Ascending aorta (tissue), 2 donors: ENCODE measurements around the gene SOS2. TPM values are rescaled to one million over a fixed set of nuclear protein-coding genes. Genes with fewer than 3 reads are reported as not detected.

Experiments
- DNase-seq, 2 donors: peaks; one replicate each; pipeline ENCODE4 v3.0.0-alpha.2; 2019; ENCODE audit warnings: low spot score in 2 of 2
- H3K27ac ChIP-seq, 2 donors: fragments of 200-600 bp; sonication (generic); one replicate each; pipeline ENCODE4 v1.5.1; 2016 to 2017; ENCODE audit warnings: mild to moderate bottlenecking in 1 of 2
- H3K27me3 ChIP-seq: fragments of 200-600 bp; sonication (generic); one replicate; pipeline ENCODE4 v1.5.1; 2017
- H3K36me3 ChIP-seq, 2 donors: fragments of 200-600 bp; sonication (generic); one replicate each; pipeline ENCODE4 v1.5.1; 2016
- H3K4me1 ChIP-seq, 2 donors: fragments of 200-600 bp; sonication (generic); one replicate each; pipeline ENCODE4 v1.5.1; 2016 to 2017; ENCODE audit warnings: mild to moderate bottlenecking in 1 of 2
- H3K4me3 ChIP-seq, 2 donors: fragments of 200-600 bp; sonication (generic); one replicate each; pipeline ENCODE4 v1.5.1; 2016 to 2017; ENCODE audit warnings: mild to moderate bottlenecking in 1 of 2
- H3K9me3 ChIP-seq, 2 donors: fragments of 200-600 bp; sonication (generic); one replicate each; pipeline ENCODE4 v1.5.1; 2016
- intact Hi-C: fragments of 100-400 bp; cut with DNase I; formaldehyde crosslinking; loops from one replicate; pipeline ENCODE4 v1.15.1; 2023
- total RNA-seq: library from RNA; depleted of rRNA; stranded (reverse); fragments of >200 nt; gene quantifications from one replicate; pipeline ENCODE4 v1.1.0, GENCODE V29; 2016
- TF ChIP-seq, protein P1 (sequence below), 3 experiments: fragments of 200-600 bp in 2 of 3; fragments of 450-650 bp in 1 of 3; sonication (generic) in 2 of 3; IDR thresholded peaks; one replicate each; pipeline ENCODE4 v1.5.1; 2016 to 2019; ENCODE audit warnings: antibody characterized with exemption in 3 of 3, mild to moderate bottlenecking in 1 of 3, moderate library complexity in 1 of 3

The SOS2 gene
- total RNA-seq, 1 donor from 2014 or later = 7.3 TPM

DNA sequence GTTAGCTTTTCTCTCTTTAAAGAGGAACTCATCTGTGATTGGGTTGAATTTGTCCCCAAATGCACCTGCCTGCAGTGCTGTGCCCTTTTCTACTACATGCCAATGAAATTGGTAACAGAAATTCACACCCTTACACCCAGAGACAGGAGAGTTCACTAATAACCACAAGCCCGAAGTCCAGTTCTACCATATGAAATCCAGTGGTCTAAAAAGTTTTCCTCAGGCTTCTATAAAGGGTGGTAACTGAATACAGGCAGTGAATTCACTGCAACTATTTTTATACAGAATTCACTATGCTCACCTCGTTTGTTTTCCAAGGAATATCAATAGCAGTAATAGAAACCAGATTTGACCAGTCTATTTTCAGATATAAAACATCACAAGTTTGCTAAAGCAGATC lies 31.5 kb upstream of the SOS2 start:
- Histone ChIP-seq H3K27me3 (no peaks in the 10 kb centered on the region), H3K4me3 (no peak overlapping the region), H3K27ac (no peak overlapping the region), H3K9me3 (no peaks in the 10 kb centered on the region), H3K4me1 (no peaks in the 10 kb centered on the region), H3K36me3 (peaks cover 0 to 9% of the 10 kb centered on the region in 2 donors)
- intact Hi-C loops = no loop called here
- no peak for DNase-seq
- TF ChIP-seq, protein P1, sequence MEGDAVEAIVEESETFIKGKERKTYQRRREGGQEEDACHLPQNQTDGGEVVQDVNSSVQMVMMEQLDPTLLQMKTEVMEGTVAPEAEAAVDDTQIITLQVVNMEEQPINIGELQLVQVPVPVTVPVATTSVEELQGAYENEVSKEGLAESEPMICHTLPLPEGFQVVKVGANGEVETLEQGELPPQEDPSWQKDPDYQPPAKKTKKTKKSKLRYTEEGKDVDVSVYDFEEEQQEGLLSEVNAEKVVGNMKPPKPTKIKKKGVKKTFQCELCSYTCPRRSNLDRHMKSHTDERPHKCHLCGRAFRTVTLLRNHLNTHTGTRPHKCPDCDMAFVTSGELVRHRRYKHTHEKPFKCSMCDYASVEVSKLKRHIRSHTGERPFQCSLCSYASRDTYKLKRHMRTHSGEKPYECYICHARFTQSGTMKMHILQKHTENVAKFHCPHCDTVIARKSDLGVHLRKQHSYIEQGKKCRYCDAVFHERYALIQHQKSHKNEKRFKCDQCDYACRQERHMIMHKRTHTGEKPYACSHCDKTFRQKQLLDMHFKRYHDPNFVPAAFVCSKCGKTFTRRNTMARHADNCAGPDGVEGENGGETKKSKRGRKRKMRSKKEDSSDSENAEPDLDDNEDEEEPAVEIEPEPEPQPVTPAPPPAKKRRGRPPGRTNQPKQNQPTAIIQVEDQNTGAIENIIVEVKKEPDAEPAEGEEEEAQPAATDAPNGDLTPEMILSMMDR (IDR thresholded peaks at IDR 0.05) = no peak

DNA sequence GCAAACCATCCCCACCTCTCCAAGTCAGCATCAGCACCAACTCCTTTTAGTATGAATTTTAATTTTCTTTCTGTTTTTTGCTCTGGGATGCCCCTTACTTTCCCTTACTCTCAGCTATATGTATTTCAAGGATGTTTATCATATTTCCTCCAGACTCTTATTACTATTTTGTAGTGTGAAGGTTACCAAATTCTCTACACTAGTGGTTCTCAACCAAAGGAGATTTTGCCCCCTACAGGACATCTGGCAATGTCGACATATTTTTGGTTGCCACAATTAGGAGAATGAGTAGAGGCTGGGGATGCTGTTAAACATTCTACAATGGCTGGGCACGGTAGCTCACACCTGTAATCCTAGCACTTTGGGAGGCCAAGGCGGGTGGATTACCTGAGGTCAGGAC lies 29.1 kb upstream of the SOS2 start:
- intact Hi-C loops = no loop called here
- Histone ChIP-seq H3K4me1 (no peaks in the 10 kb centered on the region), H3K27ac (no peak overlapping the region), H3K9me3 (no peaks in the 10 kb centered on the region), H3K4me3 (no peak overlapping the region), H3K27me3 (no peaks in the 10 kb centered on the region), H3K36me3 (peaks cover 0 to 4% of the 10 kb centered on the region in 2 donors)
- no peak for DNase-seq
- TF ChIP-seq, protein P1 (IDR thresholded peaks at IDR 0.05) = peak in 1 of 3 experiments; percentile 43

DNA sequence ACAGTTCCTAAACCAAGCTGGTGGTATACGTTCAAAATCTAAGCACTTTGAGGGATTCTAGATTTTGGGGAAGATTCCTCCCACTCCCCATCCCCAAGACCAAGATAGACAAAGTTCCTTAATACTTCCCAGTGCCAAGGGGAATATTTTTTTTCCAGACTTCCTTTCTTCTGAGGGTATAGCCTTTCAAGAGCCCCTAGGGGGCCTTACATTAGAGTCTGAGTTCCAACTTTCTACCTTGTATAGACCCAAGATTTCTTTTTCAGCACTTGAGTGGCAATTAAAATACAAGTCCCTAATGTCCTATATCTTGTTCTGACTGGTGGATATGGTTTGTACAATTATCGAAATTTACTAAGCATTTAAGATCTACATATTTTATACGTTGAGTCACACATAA lies 28.7 kb upstream of the SOS2 start:
- Histone ChIP-seq H3K36me3 (peaks cover 0 to 4% of the 10 kb centered on the region in 2 donors), H3K4me1 (no peaks in the 10 kb centered on the region), H3K27me3 (no peaks in the 10 kb centered on the region), H3K9me3 (no peaks in the 10 kb centered on the region), H3K4me3 (no peak overlapping the region), H3K27ac (no peak overlapping the region)
- intact Hi-C loops = no loop called here
- no peak for DNase-seq
- TF ChIP-seq, protein P1 (IDR thresholded peaks at IDR 0.05) = no peak

DNA sequence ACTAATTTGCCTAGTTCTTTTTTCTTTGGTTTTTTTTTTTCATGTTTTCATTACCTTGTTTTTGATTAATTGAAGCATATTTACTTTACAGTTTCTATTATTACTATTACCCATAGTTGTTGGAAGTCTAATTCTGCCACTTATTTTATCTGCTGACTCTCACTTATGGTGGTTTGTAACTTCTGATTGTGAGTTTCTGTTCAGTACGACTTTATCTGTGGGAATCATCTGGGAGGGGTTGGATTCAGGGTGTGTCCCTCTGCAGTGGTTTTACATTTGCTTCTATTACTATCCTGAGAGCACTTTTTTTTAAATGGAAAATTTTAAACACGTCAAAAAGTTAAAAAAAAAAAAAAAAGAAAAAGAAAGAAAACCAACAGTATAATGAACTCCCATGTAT lies 26.4 kb upstream of the SOS2 start:
- TF ChIP-seq, protein P1 (IDR thresholded peaks at IDR 0.05) = no peak
- Histone ChIP-seq H3K4me1 (no peaks in the 10 kb centered on the region), H3K27me3 (no peaks in the 10 kb centered on the region), H3K27ac (no peak overlapping the region), H3K9me3 (no peaks in the 10 kb centered on the region), H3K4me3 (no peak overlapping the region), H3K36me3 (no peaks in the 10 kb centered on the region)
- intact Hi-C loops = no loop called here
- DNase-seq = no peak

DNA sequence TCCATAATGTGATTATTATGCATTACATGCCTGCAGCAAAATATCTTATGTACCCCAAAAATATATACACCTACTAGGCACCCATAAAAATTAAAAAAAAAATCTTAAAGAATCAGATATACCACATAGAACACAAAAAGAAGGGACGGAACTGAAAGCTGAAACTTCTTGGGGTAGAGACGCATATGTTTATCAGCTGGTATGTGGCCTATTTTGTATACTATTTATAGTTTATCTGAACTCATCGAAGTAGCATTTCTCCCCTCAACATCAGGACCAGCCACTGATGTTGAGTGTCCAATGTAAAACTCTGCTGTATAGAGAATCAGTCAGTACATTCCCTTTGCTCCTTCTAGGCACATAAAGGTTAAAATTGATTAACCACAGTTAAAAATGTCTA lies 22.9 kb upstream of the SOS2 start:
- no peak overlapping the region for H3K27ac ChIP-seq
- H3K4me3 ChIP-seq = no peak overlapping the region
- no peaks in the 10 kb centered on the region for H3K27me3 ChIP-seq
- TF ChIP-seq, protein P1 (IDR thresholded peaks at IDR 0.05) = no peak
- no peaks in the 10 kb centered on the region for H3K4me1 ChIP-seq
- no peaks in the 10 kb centered on the region for H3K36me3 ChIP-seq
- no peak for DNase-seq
- intact Hi-C loops = no loop called here
- no peaks in the 10 kb centered on the region for H3K9me3 ChIP-seq

DNA sequence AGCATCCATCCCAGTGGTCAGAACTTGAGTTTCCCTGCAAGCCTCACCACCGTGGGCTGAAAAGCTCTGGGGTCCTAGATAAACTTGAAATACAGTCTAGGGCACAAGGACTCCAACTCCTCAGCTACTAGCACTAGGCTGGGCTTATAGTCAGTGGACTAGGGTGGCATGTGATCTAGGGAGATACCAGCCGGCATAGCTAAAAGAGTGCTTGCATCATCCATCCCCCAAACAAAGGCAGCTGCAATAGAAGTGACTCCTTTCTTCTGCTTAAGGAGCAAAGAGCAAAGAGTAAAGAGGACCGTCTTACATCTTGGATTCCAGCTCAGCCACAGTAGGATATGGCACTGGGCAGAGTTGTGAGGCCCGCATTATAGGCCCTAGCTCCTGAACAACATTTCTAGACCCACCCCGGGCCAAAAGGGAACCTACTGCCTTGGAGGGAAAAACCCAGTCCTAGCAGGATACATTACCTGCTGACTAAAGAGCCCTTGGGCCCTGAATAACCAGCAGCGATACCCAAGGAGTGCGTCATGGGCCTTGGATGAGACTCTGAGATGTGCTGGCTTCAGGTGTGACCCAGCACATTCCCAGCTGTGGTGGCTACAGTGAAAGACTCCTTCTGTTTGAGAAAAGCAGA lies 17.9 kb upstream of the SOS2 start:
- DNase-seq = no peak
- Histone ChIP-seq H3K27me3 (no peaks in the 10 kb centered on the region), H3K36me3 (peaks cover 2 to 4% of the 10 kb centered on the region in 2 donors), H3K9me3 (no peaks in the 10 kb centered on the region), H3K4me3 (no peak overlapping the region), H3K27ac (no peak overlapping the region), H3K4me1 (no peaks in the 10 kb centered on the region)
- TF ChIP-seq, protein P1 (IDR thresholded peaks at IDR 0.05) = no peak
- intact Hi-C loops = no loop called here
